Mesenteric fat pad (tissue), 1 donor: ENCODE data around the gene PRKCZ. TPM values are rescaled to one million over a fixed set of nuclear protein-coding genes. Genes with fewer than 3 reads are reported as not detected.

Source experiments
- DNase-seq: peaks from one replicate; pipeline ENCODE4 v3.0.0-alpha.2; 2020; ENCODE audit warnings: low spot score
- total RNA-seq: library from RNA; stranded (reverse); fragmentation: NEBNext Ultra II Directional; extraction: Animal tissue kit (Norgen Biotek cat#: 25700); gene quantifications from one replicate; pipeline ENCODE4 v1.2.1, GENCODE V29; 2021
- donor health status: DM: yes; HTN: yes; CAD: no.

Gene PRKCZ
- total RNA-seq, 1 donor from 2014 or later, result 1.4 TPM

- no peak for DNase-seq
Observed at GRCh38 chr1:2100780-2101108, 50.5 kb downstream of the PRKCZ start.

- no peak for DNase-seq
Observed at GRCh38 chr1:2101531-2101930, 51.3 kb downstream of the PRKCZ start.

- DNase-seq, result no peak
Observed at GRCh38 chr1:2101946-2102345, 51.7 kb downstream of the PRKCZ start.

GRCh38 chr1:2102753-2103152 is 52.5 kb downstream of the PRKCZ start:
- no peak for DNase-seq

- DNase-seq, result no peak
Observed at GRCh38 chr1:2103266-2103900, 53.2 kb downstream of the PRKCZ start.

- no peak for DNase-seq
Observed at GRCh38 chr1:2103901-2104590, 53.8 kb downstream of the PRKCZ start.

GRCh38 chr1:2104621-2105427 is 54.6 kb downstream of the PRKCZ start:
- no peak for DNase-seq

GRCh38 chr1:2105781-2106524 is 55.7 kb downstream of the PRKCZ start:
- no peak for DNase-seq

- DNase-seq, result no peak
Observed at GRCh38 chr1:2106659-2107405, 56.6 kb downstream of the PRKCZ start.

- DNase-seq, result no peak
Observed at GRCh38 chr1:2107586-2108212, 57.5 kb downstream of the PRKCZ start.

GRCh38 chr1:2108213-2108876 is 58.1 kb downstream of the PRKCZ start:
- no peak for DNase-seq

GRCh38 chr1:2108877-2109580 is 58.8 kb downstream of the PRKCZ start:
- DNase-seq, result no peak

- DNase-seq, result no peak
Observed at GRCh38 chr1:2109581-2110021, 59.4 kb downstream of the PRKCZ start.

GRCh38 chr1:2110191-2110737 is 60.1 kb downstream of the PRKCZ start:
- DNase-seq, result no peak

- no peak for DNase-seq
Observed at GRCh38 chr1:2110738-2111673, 60.8 kb downstream of the PRKCZ start.

GRCh38 chr1:2111674-2112035 is 61.4 kb downstream of the PRKCZ start:
- no peak for DNase-seq

GRCh38 chr1:2112280-2112701 is 62.1 kb downstream of the PRKCZ start:
- DNase-seq, result no peak

GRCh38 chr1:2113620-2114135 is 63.5 kb downstream of the PRKCZ start:
- no peak for DNase-seq
